ENCODE results near the gene IFNGR1.

IFNGR1 gene

DNA sequence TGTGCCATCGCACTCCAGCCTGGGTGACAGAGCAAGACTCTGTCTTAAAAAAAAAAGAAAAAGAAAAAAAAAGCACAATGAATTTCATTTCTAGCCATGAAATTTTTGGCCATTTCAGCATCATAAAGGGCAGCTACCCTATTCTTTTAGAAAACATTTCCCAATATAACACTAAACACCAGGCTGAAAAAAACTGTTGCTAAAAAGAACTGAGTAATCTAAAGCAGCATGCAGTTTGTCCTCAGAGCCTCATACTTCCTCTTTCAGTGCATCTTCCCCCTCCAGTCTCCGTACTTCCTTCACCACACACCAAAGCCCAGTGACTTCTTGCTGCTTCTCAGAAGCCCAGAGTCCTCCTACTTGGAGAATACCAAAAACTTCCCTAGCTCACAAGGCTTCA is 5.6 kb upstream of the IFNGR1 start:
- H3K27ac ChIP-seq = peak overlapping the region; percentile 98; the same call in 1 of the 2 replicates
- TF ChIP-seq, protein P1, sequence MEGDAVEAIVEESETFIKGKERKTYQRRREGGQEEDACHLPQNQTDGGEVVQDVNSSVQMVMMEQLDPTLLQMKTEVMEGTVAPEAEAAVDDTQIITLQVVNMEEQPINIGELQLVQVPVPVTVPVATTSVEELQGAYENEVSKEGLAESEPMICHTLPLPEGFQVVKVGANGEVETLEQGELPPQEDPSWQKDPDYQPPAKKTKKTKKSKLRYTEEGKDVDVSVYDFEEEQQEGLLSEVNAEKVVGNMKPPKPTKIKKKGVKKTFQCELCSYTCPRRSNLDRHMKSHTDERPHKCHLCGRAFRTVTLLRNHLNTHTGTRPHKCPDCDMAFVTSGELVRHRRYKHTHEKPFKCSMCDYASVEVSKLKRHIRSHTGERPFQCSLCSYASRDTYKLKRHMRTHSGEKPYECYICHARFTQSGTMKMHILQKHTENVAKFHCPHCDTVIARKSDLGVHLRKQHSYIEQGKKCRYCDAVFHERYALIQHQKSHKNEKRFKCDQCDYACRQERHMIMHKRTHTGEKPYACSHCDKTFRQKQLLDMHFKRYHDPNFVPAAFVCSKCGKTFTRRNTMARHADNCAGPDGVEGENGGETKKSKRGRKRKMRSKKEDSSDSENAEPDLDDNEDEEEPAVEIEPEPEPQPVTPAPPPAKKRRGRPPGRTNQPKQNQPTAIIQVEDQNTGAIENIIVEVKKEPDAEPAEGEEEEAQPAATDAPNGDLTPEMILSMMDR (conservative IDR thresholded peaks at IDR 0.05) = no peak

DNA sequence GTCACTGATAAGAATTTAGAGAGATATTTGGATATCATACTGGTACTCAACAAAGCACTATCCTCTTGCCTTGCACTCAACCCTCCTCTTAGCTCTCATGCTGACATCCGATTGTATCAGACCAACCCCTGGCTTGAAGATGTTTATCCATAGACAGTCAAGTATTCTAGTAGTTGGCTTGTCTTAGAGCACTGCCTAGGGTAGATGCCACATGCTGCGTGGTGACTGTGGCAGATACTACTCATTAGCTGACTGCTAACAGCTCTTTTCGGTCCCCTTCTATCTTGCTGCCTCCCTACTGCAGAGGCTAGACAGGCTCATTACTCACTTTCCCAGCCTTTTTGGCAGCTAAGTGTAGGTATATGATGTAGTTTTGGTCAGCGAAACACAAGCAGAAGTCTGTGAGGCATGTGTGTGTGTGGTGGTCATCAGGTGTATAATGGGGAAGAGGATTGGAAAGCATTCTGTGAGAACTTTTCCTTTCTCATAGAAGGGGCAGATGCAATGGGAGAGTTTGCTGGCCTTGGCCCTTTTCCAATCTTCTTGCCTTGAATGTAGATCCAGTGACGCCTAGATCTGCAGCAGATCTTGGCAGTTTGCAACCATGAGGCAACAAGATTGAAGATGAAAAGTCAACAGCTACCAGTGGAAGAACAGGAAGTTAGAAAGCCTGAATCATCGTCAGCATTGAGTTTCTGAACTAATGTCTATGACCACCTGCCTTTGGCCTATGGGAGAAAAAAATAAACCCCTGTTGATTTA is 4.4 kb upstream of the IFNGR1 start:
- TF ChIP-seq, protein P1 (conservative IDR thresholded peaks at IDR 0.05) = no peak
- peak overlapping the region; percentile 98 for H3K27ac ChIP-seq

DNA sequence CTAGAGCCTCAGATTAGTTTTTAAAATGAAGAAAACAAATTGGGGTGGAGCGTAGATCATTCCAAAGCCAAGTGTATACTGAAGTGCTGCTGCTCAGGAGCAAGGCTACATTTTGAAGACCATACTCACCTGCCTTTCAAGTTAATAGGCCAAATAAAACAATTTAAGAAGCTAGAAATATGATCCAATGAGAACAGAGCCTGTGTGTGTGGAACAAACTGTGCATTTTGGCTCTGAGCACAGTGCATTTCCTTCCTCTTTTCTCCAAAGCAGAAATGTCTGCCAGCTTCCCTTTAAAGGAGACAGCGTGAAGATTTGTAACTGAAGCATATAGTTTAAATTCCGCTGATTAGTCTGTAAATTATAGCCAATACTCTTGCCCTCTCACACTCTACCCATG is 3.2 kb upstream of the IFNGR1 start:
- peak overlapping the region; percentile 98 for H3K27ac ChIP-seq
- TF ChIP-seq, protein P1 (conservative IDR thresholded peaks at IDR 0.05) = no peak

DNA sequence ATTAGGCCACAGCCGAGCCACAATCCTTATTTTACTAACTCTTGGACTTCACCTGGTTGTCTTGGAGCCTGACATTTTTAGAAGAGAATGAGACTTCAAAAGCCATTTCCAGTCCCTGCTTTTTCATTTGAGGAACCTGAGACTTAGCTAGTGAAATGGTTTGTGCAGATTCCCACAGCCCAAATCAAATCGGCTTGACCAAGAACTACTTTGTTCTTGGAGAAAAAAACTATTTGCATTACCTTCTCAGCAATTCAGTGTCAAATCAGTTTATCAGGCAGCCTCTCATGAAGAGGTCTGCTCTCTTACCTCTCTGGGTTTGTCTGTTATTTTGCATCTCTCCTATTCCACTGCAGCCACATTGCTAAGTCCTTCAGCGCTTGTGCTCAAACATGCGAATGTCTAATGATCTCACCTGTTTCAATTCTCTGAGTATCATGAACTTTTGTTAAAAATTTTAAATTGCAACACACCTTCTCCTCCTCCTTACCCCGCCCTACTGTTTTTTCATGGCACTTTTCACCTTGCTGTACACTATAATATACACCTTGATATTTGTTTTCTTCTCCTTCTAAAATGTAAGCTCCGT is 573 bp upstream of the IFNGR1 start:
- TF ChIP-seq, protein P1 (conservative IDR thresholded peaks at IDR 0.05) = no peak
- peak overlapping the region; percentile 98 for H3K27ac ChIP-seq

DNA sequence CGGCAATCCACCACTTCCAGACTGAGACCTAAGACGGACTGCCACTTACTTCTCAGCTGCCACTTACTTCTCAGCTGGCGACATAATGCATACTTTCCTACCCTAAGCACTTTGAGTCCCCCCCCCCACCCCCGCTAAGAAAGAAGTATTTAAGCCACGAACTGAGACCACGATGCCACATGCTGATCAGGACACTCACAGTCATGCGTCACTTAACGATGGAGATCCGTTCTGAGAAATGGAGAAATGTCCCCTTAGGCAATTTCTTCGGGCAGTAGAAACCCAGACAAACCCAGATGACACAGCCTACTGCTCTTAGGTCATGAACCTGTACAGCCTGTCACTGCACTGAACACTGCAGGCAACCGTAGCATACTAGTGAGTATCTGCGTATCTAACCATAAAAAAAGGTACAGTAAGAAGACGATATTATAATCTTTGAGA is 690 bp downstream of the IFNGR1 start:
- TF ChIP-seq, protein P1 (conservative IDR thresholded peaks at IDR 0.05) = no peak

DNA sequence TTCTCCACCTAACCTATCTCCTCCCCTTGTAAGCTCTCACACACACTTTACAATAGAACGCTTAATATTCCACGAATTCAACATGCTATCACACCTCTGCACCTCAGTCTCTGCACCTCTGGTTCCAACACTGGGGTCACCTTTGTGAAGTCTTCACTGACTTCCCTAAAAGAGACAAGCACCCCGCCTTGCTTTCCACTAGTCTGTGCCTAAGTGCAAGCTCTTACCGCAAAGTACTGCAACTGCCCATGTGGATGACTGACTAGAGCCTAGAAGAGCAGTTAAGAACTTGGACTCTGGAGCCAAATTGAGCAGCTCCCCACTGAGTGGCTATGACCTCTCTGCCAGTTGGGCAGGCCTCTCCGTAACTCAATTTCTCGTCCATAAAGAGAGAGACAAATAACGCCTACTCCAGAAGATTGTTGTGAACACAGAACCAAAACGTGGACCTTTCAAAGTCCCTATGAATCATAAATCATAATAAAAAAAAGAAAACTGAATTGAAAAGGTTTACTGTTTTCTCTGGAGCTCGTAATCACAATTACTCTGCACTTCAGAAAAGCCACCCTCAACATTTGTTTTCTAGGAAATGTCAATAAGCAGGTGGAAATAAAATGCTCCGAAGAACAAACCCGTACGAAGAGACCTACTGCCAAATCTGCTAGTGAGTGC is 1.2 kb downstream of the IFNGR1 start:
- TF ChIP-seq, protein P1 (conservative IDR thresholded peaks at IDR 0.05) = no peak
- H3K27ac ChIP-seq = peak overlapping the region; percentile 98

More for the DNA sequence above, 690 bp downstream of the IFNGR1 start:
- H3K27ac ChIP-seq = peak overlapping the region; percentile 98

DNA sequence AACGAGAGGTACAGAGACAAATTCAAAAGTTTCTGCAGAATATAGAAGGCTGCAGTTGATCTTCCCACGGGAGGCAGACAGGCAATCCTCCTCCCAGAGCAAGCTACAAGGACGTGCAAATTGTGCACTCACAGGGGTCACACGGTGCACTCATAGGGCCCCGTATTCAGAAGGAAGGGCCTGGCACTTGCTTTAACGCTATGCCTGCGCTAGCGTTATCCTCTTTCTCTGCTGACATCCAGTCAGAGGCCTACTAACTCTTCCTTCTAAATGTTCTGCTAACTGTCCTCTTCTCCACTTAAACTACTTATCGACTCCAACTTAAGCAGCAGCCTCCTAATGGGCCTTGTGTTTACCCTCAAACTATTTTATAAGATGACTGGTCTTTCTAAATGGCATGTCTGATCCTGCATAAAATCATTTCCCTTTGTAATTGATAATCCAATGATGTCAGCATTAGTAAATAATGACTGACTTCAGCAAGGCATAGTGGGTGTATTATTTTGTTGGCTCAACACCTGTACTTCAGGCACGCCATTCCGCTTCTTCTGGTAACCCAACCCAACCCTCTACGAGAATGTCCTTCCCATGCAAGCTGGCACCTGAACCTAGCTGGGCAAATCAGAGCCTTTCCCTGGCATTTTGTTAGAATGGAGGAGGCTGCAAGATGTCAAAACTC is 2.2 kb downstream of the IFNGR1 start:
- TF ChIP-seq, protein P1 (conservative IDR thresholded peaks at IDR 0.05) = no peak
- H3K27ac ChIP-seq = peak overlapping the region; percentile 98; the same call in 1 of the 2 replicates

Data from VCaP (cell line).